ENCODE measurements around the gene SMIM10L2A. TPM values are rescaled to one million over a fixed set of nuclear protein-coding genes. Genes with fewer than 3 reads are reported as not detected.

Gene SMIM10L2A
- total and polyA plus RNA-seq, 2 of the 4 experiments (the other 2 are of a cell fraction), result under 0.01 to 0.10 TPM

GRCh38 chrX:135388841-135389240 is 32.9 kb upstream of the SMIM10L2A start:
- Histone ChIP-seq H3K4me2 (ENCODE audit: low read depth, low read length) (no peak overlapping the region), H3K27me3 (ENCODE audit: control insufficient read depth, insufficient read depth, low read length) (no peaks in the 10 kb centered on the region), H4K8ac (ENCODE audit: low read depth in 2 of 2, low read length in 2 of 2) (no peak overlapping the region), H2AK9ac (replicated peaks; ENCODE audit: low read depth, low read length, poor library complexity) (no peak overlapping the region), H4K20me1 (ENCODE audit: insufficient read depth, low read length) (no peaks in the 10 kb centered on the region), H3K36me3 (ENCODE audit: control insufficient read depth, insufficient read depth, low read length) (no peaks in the 10 kb centered on the region), H2BK15ac (ENCODE audit: low read depth, low read length) (no peak overlapping the region), H2BK20ac (ENCODE audit: low read depth, low read length) (no peak overlapping the region), H3K9me3 (ENCODE audit: control insufficient read depth, insufficient read depth, low read length) (no peaks in the 10 kb centered on the region), H2BK5ac (ENCODE audit: low read depth, low read length, poor library complexity, severe bottlenecking) (no peak overlapping the region), H4K91ac (ENCODE audit: insufficient read depth, low read depth, low read length) (no peak overlapping the region), H2AFZ (replicated peaks; ENCODE audit: low read length, poor library complexity) (no peak overlapping the region), H3K4me1 (ENCODE audit: control insufficient read depth, insufficient read depth, low read length) (no peaks in the 10 kb centered on the region), H3K56ac (ENCODE audit: extremely low read depth, insufficient read depth, low read length) (no peak overlapping the region), H3K18ac (ENCODE audit: low read depth, low read length) (no peak overlapping the region), H3K14ac (replicated peaks; ENCODE audit: low read depth, low read length) (no peak overlapping the region), H3K9ac (ENCODE audit: low read depth, low read length) (no peak overlapping the region), H3K4ac (ENCODE audit: low read depth, low read length) (no peak overlapping the region), H2BK120ac (ENCODE audit: low read depth, low read length) (no peak overlapping the region), H2AK5ac (ENCODE audit: low read depth, low read length) (no peak overlapping the region), H3K79me1 (ENCODE audit: low read depth in 1 of 2, low read length in 2 of 2) (no peaks in the 10 kb centered on the region), H3K4me3 (ENCODE audit: insufficient read depth, low read depth, low read length) (no peak overlapping the region), H3K23ac (ENCODE audit: low read depth, low read length) (no peak overlapping the region), H3K9me1 (ENCODE audit: insufficient read depth, low read length) (no peaks in the 10 kb centered on the region), H4K5ac (ENCODE audit: low read depth, low read length) (no peak overlapping the region), H3K27ac (ENCODE audit: insufficient read depth, low read length) (no peak overlapping the region)
- ChIA-PET CTCF (no interaction called here), POLR2A (ENCODE audit: unreplicated experiment) (no interaction called here)
- no CpG with 5 or more reads among the region's 2 CpGs for WGBS, 2 experiments (ENCODE audit: extremely low coverage in 2 of 2, insufficient read length in 1 of 2)
- no TSS peak for BruUV-seq (replicated peaks)
- no peak for ATAC-seq (ENCODE audit: low read depth)
- no peak for TF ChIP-seq POLR2A (IDR thresholded peaks at IDR 0.05; ENCODE audit: low read depth, low read length)
- no peak for TF ChIP-seq CTCF (conservative IDR thresholded peaks at IDR 0.05; ENCODE audit: low read depth, low read length)
- no peak for TF ChIP-seq NFE2L2 (IDR thresholded peaks at IDR 0.05; ENCODE audit: low read depth, low read length)
- no peak for TF ChIP-seq CHD1 (IDR thresholded peaks at IDR 0.05; ENCODE audit: low read depth, low read length)
- TF ChIP-seq USF2 (IDR thresholded peaks at IDR 0.05; ENCODE audit: low read depth, low read length), result no peak
- TF ChIP-seq RAD21 (IDR thresholded peaks at IDR 0.05; ENCODE audit: low read length), result no peak
- no peak for TF ChIP-seq MXI1 (IDR thresholded peaks at IDR 0.05; ENCODE audit: borderline replicate concordance, low read depth, low read length)
- in situ Hi-C loops (cut with MboI; ENCODE audit: low sequenced_read_pairs), result no loop called here
- intact Hi-C loops (cut with micrococcal nuclease), result no loop called here
- no peak for DNase-seq
- dilution Hi-C loops (cut with HindIII; ENCODE audit: low sequenced_read_pairs, unreplicated experiment), result no loop called here
